Dedifferentiated amniotic fluid mesenchymal stem cell (primary cell): Measurements from ENCODE around the gene ITPR2.
A peak's percentile ranks its signal among the peaks of the same experiment; 100 is the strongest.
"Not testable (repeated sequence)": the region's sequence is repeated elsewhere in the genome, so short reads cannot be mapped to it uniquely, and the experiment has no call there.

Experiments used
- DNase-seq: peaks from one replicate; pipeline ENCODE4 v3.0.0-alpha.2; 2016; ENCODE audit errors: extremely low spot score

The ITPR2 gene

GRCh38 chr12:26520109-26520508, 312.9 kb downstream of the ITPR2 start:
- DNase-seq = no peak

GRCh38 chr12:26519462-26519861, 313.5 kb downstream of the ITPR2 start:
- no peak for DNase-seq

GRCh38 chr12:26517320-26517719, 315.7 kb downstream of the ITPR2 start:
- not testable (repeated sequence) for DNase-seq

- no peak for DNase-seq
Observed at GRCh38 chr12:26514364-26514763, 318.6 kb downstream of the ITPR2 start.

GRCh38 chr12:26513363-26514043, 319.5 kb downstream of the ITPR2 start:
- no peak for DNase-seq

GRCh38 chr12:26512213-26512612, 320.8 kb downstream of the ITPR2 start:
- DNase-seq = no peak

GRCh38 chr12:26510354-26510674, 322.7 kb downstream of the ITPR2 start:
- DNase-seq = no peak

GRCh38 chr12:26507613-26508012, 325.4 kb downstream of the ITPR2 start:
- no peak for DNase-seq

GRCh38 chr12:26499979-26500640, 332.9 kb downstream of the ITPR2 start:
- DNase-seq = no peak

GRCh38 chr12:26496170-26496569, 336.8 kb downstream of the ITPR2 start:
- no peak for DNase-seq

GRCh38 chr12:26493656-26494055, 339.3 kb downstream of the ITPR2 start:
- DNase-seq = no peak

- no peak for DNase-seq
Observed at GRCh38 chr12:26492406-26492805, 340.6 kb downstream of the ITPR2 start.

GRCh38 chr12:26489908-26490307, 343.1 kb downstream of the ITPR2 start:
- DNase-seq = no peak

GRCh38 chr12:26488351-26488750, 344.6 kb downstream of the ITPR2 start:
- no peak for DNase-seq

- DNase-seq = no peak
Observed at GRCh38 chr12:26473291-26473690, 359.7 kb downstream of the ITPR2 start.

GRCh38 chr12:26471560-26471959, 361.4 kb downstream of the ITPR2 start:
- DNase-seq = peak; percentile 79

- DNase-seq = no peak
Observed at GRCh38 chr12:26469421-26470180, 363.4 kb downstream of the ITPR2 start.

- DNase-seq = no peak
Observed at GRCh38 chr12:26467351-26467750, 365.6 kb downstream of the ITPR2 start.

GRCh38 chr12:26466726-26467125, 366.3 kb downstream of the ITPR2 start:
- no peak for DNase-seq

GRCh38 chr12:26465419-26466097, 367.4 kb downstream of the ITPR2 start:
- no peak for DNase-seq

- no peak for DNase-seq
Observed at GRCh38 chr12:26461776-26462175, 371.2 kb downstream of the ITPR2 start.

- no peak for DNase-seq
Observed at GRCh38 chr12:26460361-26460760, 372.6 kb downstream of the ITPR2 start.
